ENCODE data around the gene ARMC2.

- TF ChIP-seq CTCF (conservative IDR thresholded peaks at IDR 0.05; ENCODE audit: low read depth, low read length) (no peak), EZH2 (IDR thresholded peaks at IDR 0.05; ENCODE audit: low read length, unreplicated experiment) (no peak), EZH2phosphoT487 (IDR thresholded peaks at IDR 0.05; ENCODE audit: borderline replicate concordance, low read length) (no peak)
Observed at GRCh38 chr6:108944707-108945680, 96.8 kb downstream of the ARMC2 start.
